SKM-1 (cell line): ENCODE measurements around the gene RFC2.
"Not testable (repeated sequence)": the region's sequence is repeated elsewhere in the genome, so short reads cannot be mapped to it uniquely, and the experiment has no call there.

Experiments
- DNase-seq: peaks from one replicate; lab custom pipeline; 2025; ENCODE audit not compliant: unreplicated experiment; lab: John Stamatoyannopoulos, UW

The RFC2 gene

GRCh38 chr7:74252893-74253292 is 1.3 kb downstream of the RFC2 start:
- DNase-seq, result no peak

- not testable (repeated sequence) for DNase-seq
Measured at GRCh38 chr7:74249058-74249457, 5.1 kb downstream of the RFC2 start.

GRCh38 chr7:74248156-74248555 is 6.0 kb downstream of the RFC2 start:
- no peak for DNase-seq

- DNase-seq, result no peak
Measured at GRCh38 chr7:74246497-74246896, 7.7 kb downstream of the RFC2 start.

- no peak for DNase-seq
Measured at GRCh38 chr7:74242122-74242443, 12.1 kb downstream of the RFC2 start.

GRCh38 chr7:74240482-74240881 is 13.7 kb downstream of the RFC2 start:
- no peak for DNase-seq

- DNase-seq, result no peak
Measured at GRCh38 chr7:74236284-74236683, 17.9 kb downstream of the RFC2 start.

- no peak for DNase-seq
Measured at GRCh38 chr7:74235518-74236268, 18.5 kb downstream of the RFC2 start.

- no peak for DNase-seq
Measured at GRCh38 chr7:74233655-74234285, 20.4 kb downstream of the RFC2 start.

- no peak for DNase-seq
Measured at GRCh38 chr7:74231232-74231590, 23.0 kb downstream of the RFC2 start.

- peak; percentile 77 for DNase-seq
Measured at GRCh38 chr7:74230446-74231231, 23.6 kb downstream of the RFC2 start.

GRCh38 chr7:74228951-74229900 is 25.0 kb downstream of the RFC2 start:
- DNase-seq, result no peak

- DNase-seq, result peak; percentile 86
Measured at GRCh38 chr7:74226633-74227032, 27.6 kb downstream of the RFC2 start.

- DNase-seq, result no peak
Measured at GRCh38 chr7:74225400-74225799, 28.8 kb downstream of the RFC2 start.

- DNase-seq, result not testable (repeated sequence)
Measured at GRCh38 chr7:74224907-74225306, 29.3 kb downstream of the RFC2 start.

GRCh38 chr7:74224511-74224832 is 29.7 kb downstream of the RFC2 start:
- no peak for DNase-seq

GRCh38 chr7:74223711-74224510 is 30.3 kb downstream of the RFC2 start:
- no peak for DNase-seq

GRCh38 chr7:74222851-74223710 is 31.1 kb downstream of the RFC2 start:
- DNase-seq, result no peak

- DNase-seq, result no peak
Measured at GRCh38 chr7:74221713-74222112, 32.5 kb downstream of the RFC2 start.
